Measurements from ENCODE around the gene KCNIP3.

DNA sequence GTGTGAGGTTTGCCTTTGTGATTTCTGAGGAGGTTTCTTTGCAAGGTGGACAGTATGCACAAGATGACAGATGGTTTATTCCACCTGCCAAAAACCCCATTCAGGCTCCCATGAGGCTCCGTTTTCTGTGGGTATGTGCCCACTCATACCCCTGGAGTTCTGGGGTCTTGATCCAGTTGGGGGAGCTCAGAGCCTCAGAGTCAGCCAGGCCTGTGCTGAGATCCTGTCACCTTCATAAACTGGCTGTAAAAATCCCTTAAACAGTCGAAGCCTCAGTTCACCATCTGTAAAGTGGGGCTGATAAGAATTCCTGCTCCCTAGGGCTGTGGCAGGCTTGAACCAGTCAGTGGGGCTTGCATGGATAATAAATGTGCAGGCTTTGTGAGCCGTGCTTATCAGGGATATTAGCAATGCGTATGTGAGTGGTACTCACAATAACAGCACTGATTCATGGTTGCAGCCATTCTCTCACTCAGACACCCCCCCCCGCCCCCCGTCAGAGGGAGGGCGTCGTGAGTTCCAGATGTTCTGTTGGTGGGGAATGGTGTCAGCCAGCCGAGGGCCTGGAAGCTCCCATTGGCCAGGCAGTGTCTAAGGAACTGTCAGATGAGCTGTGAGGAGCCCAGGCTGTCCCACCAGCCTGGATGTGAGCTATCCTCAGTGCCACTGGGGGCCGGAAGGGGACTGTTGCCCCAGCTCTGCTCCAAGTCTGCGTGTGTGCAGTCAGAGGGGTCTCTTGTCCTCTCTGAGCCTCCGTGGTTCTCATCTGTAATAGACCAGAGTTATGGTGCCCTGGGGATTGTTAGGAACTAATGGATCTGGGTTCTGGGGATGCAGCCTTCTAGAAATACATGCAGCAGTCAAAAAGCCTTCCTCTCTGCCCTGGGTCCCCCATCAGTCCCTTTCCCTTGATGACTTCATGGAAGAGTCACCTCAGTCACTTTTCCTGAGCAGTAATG lies 51.7 kb downstream of the KCNIP3 start:
- TF ChIP-seq, protein P1, sequence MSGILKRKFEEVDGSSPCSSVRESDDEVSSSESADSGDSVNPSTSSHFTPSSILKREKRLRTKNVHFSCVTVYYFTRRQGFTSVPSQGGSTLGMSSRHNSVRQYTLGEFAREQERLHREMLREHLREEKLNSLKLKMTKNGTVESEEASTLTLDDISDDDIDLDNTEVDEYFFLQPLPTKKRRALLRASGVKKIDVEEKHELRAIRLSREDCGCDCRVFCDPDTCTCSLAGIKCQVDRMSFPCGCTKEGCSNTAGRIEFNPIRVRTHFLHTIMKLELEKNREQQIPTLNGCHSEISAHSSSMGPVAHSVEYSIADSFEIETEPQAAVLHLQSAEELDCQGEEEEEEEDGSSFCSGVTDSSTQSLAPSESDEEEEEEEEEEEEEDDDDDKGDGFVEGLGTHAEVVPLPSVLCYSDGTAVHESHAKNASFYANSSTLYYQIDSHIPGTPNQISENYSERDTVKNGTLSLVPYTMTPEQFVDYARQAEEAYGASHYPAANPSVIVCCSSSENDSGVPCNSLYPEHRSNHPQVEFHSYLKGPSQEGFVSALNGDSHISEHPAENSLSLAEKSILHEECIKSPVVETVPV (CRISPR knock-in tag; IDR thresholded peaks at IDR 0.05), result no peak
- no peak for TF ChIP-seq ISL1 (CRISPR knock-in tag; IDR thresholded peaks at IDR 0.05)
- TF ChIP-seq ZNF8 (CRISPR knock-in tag; IDR thresholded peaks at IDR 0.05), result no peak
- TF ChIP-seq, protein P2, sequence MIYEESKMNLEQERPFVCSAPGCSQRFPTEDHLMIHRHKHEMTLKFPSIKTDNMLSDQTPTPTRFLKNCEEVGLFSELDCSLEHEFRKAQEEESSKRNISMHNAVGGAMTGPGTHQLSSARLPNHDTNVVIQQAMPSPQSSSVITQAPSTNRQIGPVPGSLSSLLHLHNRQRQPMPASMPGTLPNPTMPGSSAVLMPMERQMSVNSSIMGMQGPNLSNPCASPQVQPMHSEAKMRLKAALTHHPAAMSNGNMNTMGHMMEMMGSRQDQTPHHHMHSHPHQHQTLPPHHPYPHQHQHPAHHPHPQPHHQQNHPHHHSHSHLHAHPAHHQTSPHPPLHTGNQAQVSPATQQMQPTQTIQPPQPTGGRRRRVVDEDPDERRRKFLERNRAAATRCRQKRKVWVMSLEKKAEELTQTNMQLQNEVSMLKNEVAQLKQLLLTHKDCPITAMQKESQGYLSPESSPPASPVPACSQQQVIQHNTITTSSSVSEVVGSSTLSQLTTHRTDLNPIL (CRISPR knock-in tag; IDR thresholded peaks at IDR 0.05; ENCODE audit: low read depth), result no peak
